OCI-LY7 (cell line): ENCODE results near the gene SLCO1A2. TPM values are rescaled to one million over a fixed set of nuclear protein-coding genes. Genes with fewer than 3 reads are reported as not detected.

ENCODE experiments used
- BruUV-seq: library from RNA; stranded (reverse); fragments of 400-500 nt; replicated peaks from 2 replicates; lab custom pipeline; 2021; lab: Mats Ljungman, UMichigan
- CTCF ChIA-PET: fragments of 300-600 bp; sonication (Branson Sonifier 250); formaldehyde crosslinking; loops from one replicate; lab custom pipeline; 2022; ENCODE audit warnings: antibody characterized with exemption; ENCODE audit not compliant: unreplicated experiment; lab: Charles Lee
- POLR2A ChIA-PET: fragments of 300-600 bp; sonication (Branson Sonifier 250); formaldehyde crosslinking; loops from one replicate; lab custom pipeline; 2022; ENCODE audit warnings: antibody characterized with exemption; lab: Charles Lee
- DNase-seq: peaks from one replicate; pipeline ENCODE4 v3.0.0-alpha.2; 2015; ENCODE audit warnings: low spot score
- H2AFZ ChIP-seq: fragments of 200-600 bp; sonication (generic), shearing (Covaris generic); 2 replicates; pipeline ENCODE4 v1.6.1; 2014; ENCODE audit warnings: mild to moderate bottlenecking, antibody characterized with exemption, low read length, moderate library complexity
- H3K27ac ChIP-seq: fragments of 200-600 bp; sonication (generic); 2 replicates; pipeline ENCODE4 v1.5.1; 2014; ENCODE audit warnings: mixed run types, low read depth, mild to moderate bottlenecking, moderate library complexity, low read length, inconsistent platforms; ENCODE audit not compliant: poor library complexity, severe bottlenecking
- H3K36me3 ChIP-seq: fragments of 200-600 bp; sonication (generic); 2 replicates; pipeline ENCODE4 v1.6.1; 2014; ENCODE audit warnings: mild to moderate bottlenecking, antibody characterized with exemption, low read length, moderate library complexity, mixed read lengths; ENCODE audit not compliant: insufficient read depth
- H3K4me1 ChIP-seq: fragments of 200-600 bp; sonication (generic); 2 replicates; pipeline ENCODE4 v1.5.1; 2014; ENCODE audit warnings: mild to moderate bottlenecking, low read length; ENCODE audit not compliant: insufficient read depth, poor library complexity, severe bottlenecking
- H3K4me2 ChIP-seq: fragments of 200-600 bp; sonication (generic); 2 replicates; pipeline ENCODE4 v1.6.1; 2014; ENCODE audit warnings: mild to moderate bottlenecking, low read length
- H3K4me3 ChIP-seq: fragments of 200-600 bp; sonication (generic); 2 replicates; pipeline ENCODE4 v1.5.1; 2014; ENCODE audit warnings: mild to moderate bottlenecking, low read depth, low read length; ENCODE audit not compliant: poor library complexity, severe bottlenecking
- H3K79me2 ChIP-seq: fragments of 200-600 bp; sonication (generic); 2 replicates; pipeline ENCODE4 v1.6.1; 2016; ENCODE audit warnings: low read depth, mild to moderate bottlenecking, low read length, moderate library complexity, mixed read lengths; ENCODE audit not compliant: insufficient read depth
- H3K9me2 ChIP-seq: fragments of 200-600 bp; sonication (generic); 2 replicates; pipeline ENCODE4 v1.6.1; 2016; ENCODE audit warnings: mild to moderate bottlenecking, low read length, mixed read lengths; ENCODE audit not compliant: insufficient read depth
- H3K9me3 ChIP-seq: fragments of 200-600 bp; sonication (generic); 2 replicates; pipeline ENCODE4 v1.6.1; 2014; ENCODE audit warnings: mild to moderate bottlenecking, mixed run types, low read length, mixed read lengths
- H4K20me1 ChIP-seq: fragments of 200-600 bp; sonication (generic); 2 replicates; pipeline ENCODE4 v1.6.1; 2014; ENCODE audit warnings: mild to moderate bottlenecking, antibody characterized with exemption, low read length, moderate library complexity, mixed read lengths; ENCODE audit not compliant: insufficient read depth
- EZH2phosphoT487 ChIP-seq: fragments of 200-600 bp; sonication (generic); IDR thresholded peaks from 2 replicates; pipeline ENCODE4 v1.6.1; 2018; ENCODE audit warnings: low read depth, borderline replicate concordance, mild to moderate bottlenecking, mixed run types, antibody characterized with exemption, low read length, moderate library complexity, mixed read lengths
- intact Hi-C: fragments of 100-400 bp; cut with micrococcal nuclease; formaldehyde crosslinking; loops from one replicate; pipeline ENCODE4 v1.10.0; 2022; ENCODE audit not compliant: unreplicated experiment
- total RNA-seq, 2 experiments: library from RNA; depleted of rRNA in 1 of 2; stranded (reverse); fragments of >200 nt in 1 of 2; shearing (Covaris generic) in 1 of 2; gene quantifications; 2 replicates each; pipeline ENCODE4 v1.2.3, GENCODE V29; 2014 to 2022
- TF ChIP-seq, protein P1 (sequence below): fragments of 200-600 bp; sonication (generic); conservative IDR thresholded peaks from 2 replicates; pipeline ENCODE4 v1.5.1; 2014; ENCODE audit warnings: mild to moderate bottlenecking, antibody characterized with exemption, low read length, moderate library complexity, mixed read lengths

Gene SLCO1A2
- total RNA-seq, 2 experiments from 2014 or later = not detected

DNA sequence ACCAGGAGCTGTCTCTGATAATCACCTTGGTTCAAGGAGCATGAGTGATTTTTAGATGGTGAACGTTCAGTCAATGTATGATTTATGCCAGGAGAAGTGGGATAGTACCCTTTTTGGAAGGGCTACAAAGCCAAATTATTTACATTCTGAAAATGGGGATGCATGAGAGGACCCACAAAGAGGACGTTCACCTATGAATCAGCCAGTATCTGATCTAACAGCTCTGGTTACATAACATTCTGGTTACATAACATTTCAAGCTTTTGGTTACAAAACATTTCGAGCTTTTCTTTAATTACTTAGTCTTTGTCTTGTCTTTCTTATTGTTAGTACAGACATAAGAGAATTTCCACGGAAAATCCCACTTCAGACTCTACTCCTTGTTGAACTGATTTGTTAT lies 68.8 kb downstream of the SLCO1A2 start:
- Histone ChIP-seq H4K20me1 (no peaks in the 10 kb centered on the region), H3K9me3 (no peaks in the 10 kb centered on the region), H3K36me3 (no peaks in the 10 kb centered on the region), H3K27ac (no peak overlapping the region), H3K4me1 (no peaks in the 10 kb centered on the region), H3K4me2 (no peak overlapping the region), H2AFZ (no peak overlapping the region), H3K4me3 (no peak overlapping the region), H3K9me2 (no peaks in the 10 kb centered on the region), H3K79me2 (no peaks in the 10 kb centered on the region)
- intact Hi-C loops = no loop called here
- ChIA-PET POLR2A (no interaction called here), CTCF (no interaction called here)
- DNase-seq = no peak
- TF ChIP-seq EZH2phosphoT487 = no peak
- TF ChIP-seq, protein P1, sequence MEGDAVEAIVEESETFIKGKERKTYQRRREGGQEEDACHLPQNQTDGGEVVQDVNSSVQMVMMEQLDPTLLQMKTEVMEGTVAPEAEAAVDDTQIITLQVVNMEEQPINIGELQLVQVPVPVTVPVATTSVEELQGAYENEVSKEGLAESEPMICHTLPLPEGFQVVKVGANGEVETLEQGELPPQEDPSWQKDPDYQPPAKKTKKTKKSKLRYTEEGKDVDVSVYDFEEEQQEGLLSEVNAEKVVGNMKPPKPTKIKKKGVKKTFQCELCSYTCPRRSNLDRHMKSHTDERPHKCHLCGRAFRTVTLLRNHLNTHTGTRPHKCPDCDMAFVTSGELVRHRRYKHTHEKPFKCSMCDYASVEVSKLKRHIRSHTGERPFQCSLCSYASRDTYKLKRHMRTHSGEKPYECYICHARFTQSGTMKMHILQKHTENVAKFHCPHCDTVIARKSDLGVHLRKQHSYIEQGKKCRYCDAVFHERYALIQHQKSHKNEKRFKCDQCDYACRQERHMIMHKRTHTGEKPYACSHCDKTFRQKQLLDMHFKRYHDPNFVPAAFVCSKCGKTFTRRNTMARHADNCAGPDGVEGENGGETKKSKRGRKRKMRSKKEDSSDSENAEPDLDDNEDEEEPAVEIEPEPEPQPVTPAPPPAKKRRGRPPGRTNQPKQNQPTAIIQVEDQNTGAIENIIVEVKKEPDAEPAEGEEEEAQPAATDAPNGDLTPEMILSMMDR = no peak
- no TSS peak for BruUV-seq

DNA sequence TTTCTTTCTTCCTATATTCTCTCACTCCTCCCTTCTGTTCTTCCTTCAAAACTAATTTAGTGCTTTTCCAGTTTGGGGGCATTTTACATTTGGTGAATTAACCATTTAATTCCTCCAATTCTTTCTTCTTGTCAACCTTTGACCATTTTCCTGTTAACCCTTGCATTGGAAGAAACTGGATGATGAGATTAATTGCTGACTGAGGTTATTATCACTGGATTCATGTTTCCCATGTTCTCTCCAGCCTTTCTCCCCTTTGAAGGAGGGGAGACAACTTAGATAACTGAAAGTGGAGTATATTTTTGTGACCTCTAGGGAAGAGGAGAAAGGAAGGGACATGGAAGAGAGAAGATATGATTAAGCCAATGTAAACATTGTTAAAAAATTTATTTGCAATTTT lies 70.5 kb downstream of the SLCO1A2 start:
- no TSS peak for BruUV-seq
- no peaks in the 10 kb centered on the region for H3K4me1 ChIP-seq
- POLR2A ChIA-PET = no interaction called here
- CTCF ChIA-PET = no interaction called here
- TF ChIP-seq, protein P1 = no peak
- TF ChIP-seq EZH2phosphoT487 = no peak
- no peaks in the 10 kb centered on the region for H3K9me2 ChIP-seq
- intact Hi-C loops = no loop called here
- no peaks in the 10 kb centered on the region for H3K36me3 ChIP-seq
- no peaks in the 10 kb centered on the region for H4K20me1 ChIP-seq
- no peak overlapping the region for H2AFZ ChIP-seq
- H3K79me2 ChIP-seq = no peaks in the 10 kb centered on the region
- no peak overlapping the region for H3K27ac ChIP-seq
- DNase-seq = no peak
- H3K9me3 ChIP-seq = no peaks in the 10 kb centered on the region
- no peak overlapping the region for H3K4me3 ChIP-seq
- H3K4me2 ChIP-seq = no peak overlapping the region

DNA sequence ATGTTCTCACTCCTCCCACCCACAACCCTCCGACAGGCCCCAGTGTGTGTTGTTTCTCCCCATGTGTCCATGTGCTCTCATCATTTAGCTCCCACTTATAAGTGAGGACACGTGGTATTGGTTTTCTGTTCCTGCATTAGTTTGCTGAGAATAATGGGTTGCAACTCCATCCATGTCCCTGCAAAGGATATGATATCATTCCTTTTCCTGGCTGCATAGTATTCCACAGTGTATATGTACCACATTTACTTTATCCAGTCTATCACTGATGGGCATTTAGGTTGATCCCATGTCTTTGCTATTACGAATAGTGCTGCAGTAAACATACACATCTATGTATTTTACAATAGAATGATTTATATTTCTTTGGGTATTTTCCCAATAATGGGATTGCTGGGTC lies 77.5 kb downstream of the SLCO1A2 start:
- no peak overlapping the region for H3K4me3 ChIP-seq
- no peak overlapping the region for H3K27ac ChIP-seq
- no peak overlapping the region for H3K4me2 ChIP-seq
- DNase-seq = no peak
- CTCF ChIA-PET = no interaction called here
- POLR2A ChIA-PET = no interaction called here
- H3K36me3 ChIP-seq = no peaks in the 10 kb centered on the region
- no peaks in the 10 kb centered on the region for H3K79me2 ChIP-seq
- H4K20me1 ChIP-seq = no peaks in the 10 kb centered on the region
- intact Hi-C loops = no loop called here
- H3K9me2 ChIP-seq = no peaks in the 10 kb centered on the region
- no TSS peak for BruUV-seq
- no peak for TF ChIP-seq EZH2phosphoT487
- TF ChIP-seq, protein P1 = no peak
- H3K9me3 ChIP-seq = no peaks in the 10 kb centered on the region
- H3K4me1 ChIP-seq = no peaks in the 10 kb centered on the region
- H2AFZ ChIP-seq = no peak overlapping the region
